Endothelial cell of umbilical vein (primary cell): ENCODE data around the gene SHOC2. TPM values are rescaled to one million over a fixed set of nuclear protein-coding genes. Genes with fewer than 3 reads are reported as not detected.

ENCODE experiments used
- BruUV-seq: library from RNA; stranded (reverse); fragments of 400-500 nt; replicated peaks from 2 replicates; lab custom pipeline; 2021; lab: Mats Ljungman, UMichigan
- CTCF ChIA-PET: fragments of 300-600, 350-600 bp; sonication (Branson Sonifier 250); formaldehyde crosslinking; loops from one replicate; lab custom pipeline; 2021; ENCODE audit warnings: antibody characterized with exemption, inconsistent platforms; lab: Charles Lee
- POLR2A ChIA-PET: fragments of 300-600, 350-600 bp; sonication (Branson Sonifier 250); formaldehyde crosslinking; loops from one replicate; lab custom pipeline; 2021; ENCODE audit warnings: antibody characterized with exemption, inconsistent platforms; lab: Charles Lee
- DNase-seq: peaks from one replicate; pipeline ENCODE4 v3.0.0-alpha.2; 2011; ENCODE audit warnings: low read depth, low spot score
- FAIRE-seq: peaks from 2 replicates; lab custom pipeline; 2011; peaks lifted over from hg19 to GRCh38; lab: Jason Lieb, UNC
- H2AFZ ChIP-seq: 2 replicates; pipeline ENCODE4 v1.6.0; 2012; ENCODE audit warnings: low read depth, low read length, control low read depth, inconsistent platforms
- H3K27ac ChIP-seq: 2 replicates; pipeline ENCODE4 v1.5.1; 2011; ENCODE audit warnings: low read depth, mild to moderate bottlenecking, control low read depth, low read length, moderate library complexity; ENCODE audit not compliant: insufficient read depth
- H3K27me3 ChIP-seq, 2 experiments: 2 replicates each; pipeline versions ENCODE4 v1.6.0 to v1.6.1; 2011; ENCODE audit warnings: low read length in 2 of 2, mixed read lengths in 1 of 2; ENCODE audit not compliant: control insufficient read depth in 2 of 2, insufficient read depth in 2 of 2
- H3K36me3 ChIP-seq, 2 experiments: 2 replicates in 1 of 2; 3 replicates in 1 of 2; pipeline ENCODE4 v1.5.1; 2011; ENCODE audit warnings: low read length in 2 of 2, mild to moderate bottlenecking in 1 of 2, moderate library complexity in 1 of 2; ENCODE audit not compliant: control insufficient read depth in 2 of 2, insufficient read depth in 2 of 2; ENCODE audit errors: extremely low read depth in 1 of 2
- H3K4me1 ChIP-seq: 3 replicates; pipeline ENCODE4 v1.5.1; 2011; ENCODE audit warnings: mild to moderate bottlenecking, low read length; ENCODE audit not compliant: control insufficient read depth, insufficient read depth; ENCODE audit errors: extremely low read depth
- H3K4me2 ChIP-seq: 2 replicates; pipeline ENCODE4 v1.6.1; 2011; ENCODE audit warnings: low read length, control low read depth, mixed read lengths; ENCODE audit not compliant: insufficient read depth
- H3K4me3 ChIP-seq, 3 experiments: fragments of 200-600 bp in 1 of 3; sonication (generic), shearing (Covaris generic) in 1 of 3; replicated peaks in 1 of 3; 2 replicates each; pipeline ENCODE4 v1.5.1; 2011 to 2016; ENCODE audit warnings: control low read depth in 3 of 3, low read length in 3 of 3, mild to moderate bottlenecking in 2 of 3, inconsistent platforms in 1 of 3, low read depth in 1 of 3, moderate library complexity in 1 of 3; ENCODE audit not compliant: insufficient read depth in 1 of 3
- H3K79me2 ChIP-seq: 2 replicates; pipeline ENCODE4 v1.6.0; 2012; ENCODE audit warnings: low read length, inconsistent platforms; ENCODE audit not compliant: control insufficient read depth, insufficient read depth
- H3K9ac ChIP-seq: replicated peaks from 2 replicates; pipeline ENCODE3; 2011; ENCODE audit warnings: low read length, control low read depth; ENCODE audit not compliant: insufficient read depth; ENCODE audit errors: extremely low read depth
- H3K9me1 ChIP-seq: replicated peaks from 3 replicates; pipeline ENCODE4 v1.6.0; 2011; ENCODE audit warnings: mild to moderate bottlenecking, low read length; ENCODE audit not compliant: control insufficient read depth, insufficient read depth; ENCODE audit errors: extremely low read depth
- H3K9me3 ChIP-seq: replicated peaks from 2 replicates; pipeline ENCODE4 v1.5.1; 2012; ENCODE audit warnings: low read length, inconsistent platforms; ENCODE audit not compliant: control insufficient read depth, insufficient read depth
- H4K20me1 ChIP-seq: replicated peaks from 2 replicates; pipeline ENCODE3; 2011; ENCODE audit warnings: mild to moderate bottlenecking, low read length; ENCODE audit not compliant: control insufficient read depth, insufficient read depth; ENCODE audit errors: extremely low read depth
- CTCF ChIP-seq, 2 donors: IDR thresholded peaks; 1 replicate in 1 of 2; 2 replicates in 1 of 2; pipeline ENCODE4 v1.5.1; 2011; ENCODE audit warnings: low read length in 2 of 2, mild to moderate bottlenecking in 2 of 2, moderate library complexity in 2 of 2, control low read depth in 1 of 2, inconsistent platforms in 1 of 2, low read depth in 1 of 2; ENCODE audit not compliant: insufficient read depth in 1 of 2; ENCODE audit errors: extremely low read depth in 1 of 2
- EZH2 ChIP-seq: IDR thresholded peaks from 2 replicates; pipeline ENCODE4 v1.6.1; 2012; ENCODE audit warnings: borderline replicate concordance, low read depth, mild to moderate bottlenecking, moderate library complexity, low read length, inconsistent platforms; ENCODE audit not compliant: severe bottlenecking
- FOS ChIP-seq: IDR thresholded peaks from 2 replicates; pipeline ENCODE4 v1.6.1; 2011; ENCODE audit warnings: mild to moderate bottlenecking, low read length, moderate library complexity, borderline replicate concordance; ENCODE audit not compliant: insufficient read depth
- GATA2 ChIP-seq: IDR thresholded peaks from 2 replicates; pipeline ENCODE4 v1.7.0; 2011; ENCODE audit warnings: low read depth, mild to moderate bottlenecking, moderate library complexity, mixed read lengths, low read length; ENCODE audit not compliant: insufficient read length, insufficient read depth
- JUN ChIP-seq: IDR thresholded peaks from 2 replicates; pipeline ENCODE4 v1.6.1; 2011; ENCODE audit warnings: borderline replicate concordance, low read depth; ENCODE audit not compliant: insufficient read length, insufficient read depth
- MAX ChIP-seq: IDR thresholded peaks from 2 replicates; pipeline ENCODE4 v1.6.1; 2011; ENCODE audit not compliant: insufficient read depth, insufficient read length
- MYC ChIP-seq: IDR thresholded peaks from one replicate; pipeline ENCODE4 v1.6.1; 2011; ENCODE audit warnings: mild to moderate bottlenecking, low read depth, low read length
- POLR2A ChIP-seq: IDR thresholded peaks from 2 replicates; pipeline ENCODE4 v1.6.1; 2012; ENCODE audit warnings: low read depth, mild to moderate bottlenecking, control low read depth, low read length
- POLR2AphosphoS5 ChIP-seq: IDR thresholded peaks from 2 replicates; pipeline ENCODE4 v1.6.1; 2012; ENCODE audit warnings: low read depth, mild to moderate bottlenecking, control low read depth, low read length, moderate library complexity; ENCODE audit not compliant: insufficient read depth
- dilution Hi-C: fragments of 300-500 bp; cut with MboI; formaldehyde crosslinking; loops from one replicate; pipeline ENCODE4 v1.15.0; 2019; ENCODE audit warnings: low sequenced_read_pairs; ENCODE audit not compliant: extremely low pct_ligation_motif_present
- intact Hi-C: fragments of 100-400 bp; cut with micrococcal nuclease; formaldehyde crosslinking; loops from one replicate; pipeline ENCODE4 v1.10.0; 2022
- polyA plus RNA-seq, 4 experiments: library from polyadenylated mRNA; depleted of rRNA in 3 of 4; stranded (reverse) in 3 of 4; unstranded in 1 of 4; fragments of >200 nt; gene quantifications; 2 replicates each; pipeline versions ENCODE4 v1.2.1 to v1.2.3, GENCODE V29; 2011 to 2012; ENCODE audit warnings: missing spikeins in 1 of 4
- total RNA-seq: library from RNA; stranded (reverse); gene quantifications from 2 replicates; pipeline ENCODE4 v1.2.3, GENCODE V29; 2021

SHOC2 gene
- total and polyA plus RNA-seq, 2 donors (not counting 3 experiments of a cell fraction or from before 2014, with no cell fraction given) = 13.0 to 37.1 TPM

- ChIA-PET CTCF (interaction anchor here (1.0 kb wide), 1 partner anchor 9 kb away, joined by 3 read pairs; no protein-coding TSS in a partner anchor), POLR2A (no interaction called here)
- Histone ChIP-seq H3K4me3 (peak overlapping the region; percentile 64 to 94 (median 93)), H2AFZ (peak overlapping the region; percentile 51), H3K9ac (peak overlapping the region; percentile 95), H3K9me1 (no peaks in the 10 kb centered on the region), H3K9me3 (no peaks in the 10 kb centered on the region), H3K4me1 (peaks cover 20% of the 10 kb centered on the region), H3K79me2 (peaks cover 36% of the 10 kb centered on the region), H3K27me3 (no peaks in the 10 kb centered on the region), H4K20me1 (peaks cover 6% of the 10 kb centered on the region), H3K4me2 (peak overlapping the region; percentile 80), H3K27ac (peak overlapping the region; percentile 78), H3K36me3 (no peaks in the 10 kb centered on the region)
- TF ChIP-seq FOS (no peak), EZH2 (no peak), JUN (no peak), POLR2AphosphoS5 (no peak), CTCF (IDR thresholded peaks at IDR 0.05; ENCODE audit: extremely low read depth in 1 of 2, insufficient read depth in 1 of 2, low read depth in 1 of 2, low read length in 2 of 2) (no peak), MYC (no peak), POLR2A (no peak), GATA2 (no peak), MAX (no peak)
- intact Hi-C loops = loop anchor here (1.0 to 5.0 kb wide), 8 partner anchors 49 to 1469 kb away; partner anchors contain the start of genes ADRA2A and PDCD4
- TSS peak; percentile 42 for BruUV-seq
- dilution Hi-C loops = no loop called here
- FAIRE-seq (peak; percentile 62), DNase-seq (peak; percentile 57)
Observed at GRCh38 chr10:110919971-110920881, 822 bp downstream of the SHOC2 start.
